HG03135 (cell line): ENCODE measurements around the gene COLEC12.

ENCODE experiments used
- ATAC-seq: cut with Tn5 transposase; IDR thresholded peaks from one replicate; pipeline ENCODE4 v1.9.1; 2021; ENCODE audit warnings: mild to moderate bottlenecking, moderate library complexity; ENCODE audit not compliant: unreplicated experiment

The COLEC12 gene

DNA sequence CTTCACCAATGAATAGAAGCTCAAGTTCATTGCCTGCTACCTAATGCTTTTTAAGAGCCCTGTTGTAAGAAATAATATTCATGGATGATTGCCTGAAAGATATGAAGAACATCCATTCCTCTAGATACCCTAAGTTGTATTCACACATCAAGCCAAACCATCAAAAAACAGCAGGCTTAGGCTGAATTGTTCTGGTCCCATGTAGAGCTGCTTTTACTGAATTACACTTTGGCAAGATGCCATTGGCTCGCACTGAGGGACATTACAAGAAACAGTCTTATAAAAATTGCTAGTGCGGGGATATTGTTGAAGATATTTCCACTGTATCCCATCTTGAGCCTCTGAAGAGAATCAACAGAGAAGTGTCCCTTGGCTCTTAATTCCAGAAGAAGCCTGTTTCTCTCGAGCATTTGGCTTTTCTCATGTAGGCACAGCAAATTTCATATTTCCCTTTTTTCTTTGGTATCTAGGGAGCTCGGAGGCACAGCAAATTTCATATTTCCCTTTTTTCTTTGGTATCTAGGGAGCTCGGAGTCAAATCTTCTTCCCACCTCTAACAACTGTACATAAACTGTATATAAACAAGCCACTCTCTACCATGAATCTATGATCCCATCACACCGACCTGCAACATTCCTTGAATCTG, 107.5 kb downstream of the COLEC12 start:
- no peak for ATAC-seq

DNA sequence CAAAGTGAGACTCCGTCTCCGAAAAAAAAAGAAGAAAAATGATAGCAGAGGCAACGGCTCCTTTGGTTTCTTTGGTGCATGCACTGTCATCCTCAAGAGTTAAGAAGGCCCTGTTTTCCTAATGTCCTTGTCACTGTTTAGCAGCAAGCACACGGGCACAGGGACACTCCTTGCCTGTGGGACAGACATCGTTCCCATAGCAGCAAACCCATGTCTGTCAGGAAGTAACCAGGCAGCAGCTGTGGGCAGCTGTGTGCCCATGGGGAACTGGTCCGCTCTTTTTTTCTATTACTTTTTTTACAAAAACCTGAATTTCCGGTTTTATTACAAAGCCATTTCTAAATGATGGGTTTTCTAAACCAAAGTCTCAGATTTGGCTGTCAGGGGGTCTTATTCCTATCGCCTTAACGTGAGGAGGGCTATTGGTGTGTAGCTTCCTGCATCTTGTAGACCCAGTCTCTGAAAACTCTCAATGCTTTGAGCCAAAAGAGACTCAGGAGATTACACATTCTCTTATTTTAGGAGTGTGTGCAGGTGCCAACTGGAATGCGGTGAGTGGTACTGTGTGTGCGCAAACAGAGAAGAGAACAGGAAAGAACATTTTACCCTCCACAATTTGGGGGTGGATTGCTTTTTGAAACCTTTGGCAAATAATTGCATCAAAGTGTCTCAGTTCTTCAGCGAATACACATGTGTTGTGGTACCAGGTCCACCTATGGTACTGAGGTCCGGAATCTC, 109.6 kb downstream of the COLEC12 start:
- no peak for ATAC-seq

DNA sequence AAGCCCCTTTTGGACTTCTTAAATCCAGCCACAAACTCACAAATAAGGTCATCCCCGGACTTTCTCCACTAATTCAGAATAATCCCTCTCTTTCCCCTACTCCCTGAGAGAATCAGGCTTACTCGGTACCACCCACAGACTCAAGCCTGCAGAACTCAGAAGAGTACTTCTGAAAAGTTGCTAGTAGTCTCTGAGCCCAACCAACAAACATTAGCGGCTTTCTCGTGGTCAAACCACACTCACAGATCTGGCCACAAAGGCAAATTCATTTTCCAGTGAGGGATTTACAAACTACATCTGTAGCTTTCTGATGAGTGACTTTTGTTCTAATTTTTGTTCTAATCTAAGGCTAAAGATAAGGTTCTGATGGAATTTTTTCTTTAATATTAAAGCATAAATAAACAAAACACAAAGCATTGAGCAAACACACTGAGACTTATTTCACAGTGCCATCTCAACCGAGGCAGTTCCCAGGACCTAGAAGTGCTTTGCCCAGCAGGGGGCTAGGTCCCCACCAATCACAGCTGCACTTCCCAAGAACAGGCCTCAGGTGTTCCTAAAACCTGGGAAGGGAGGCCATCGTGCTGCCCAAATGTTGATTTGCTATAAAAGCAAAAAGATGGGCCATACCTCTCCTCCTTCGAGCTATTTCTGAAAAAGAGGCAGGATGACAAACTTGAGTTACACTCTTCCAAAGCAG, 110.7 kb downstream of the COLEC12 start:
- no peak for ATAC-seq

DNA sequence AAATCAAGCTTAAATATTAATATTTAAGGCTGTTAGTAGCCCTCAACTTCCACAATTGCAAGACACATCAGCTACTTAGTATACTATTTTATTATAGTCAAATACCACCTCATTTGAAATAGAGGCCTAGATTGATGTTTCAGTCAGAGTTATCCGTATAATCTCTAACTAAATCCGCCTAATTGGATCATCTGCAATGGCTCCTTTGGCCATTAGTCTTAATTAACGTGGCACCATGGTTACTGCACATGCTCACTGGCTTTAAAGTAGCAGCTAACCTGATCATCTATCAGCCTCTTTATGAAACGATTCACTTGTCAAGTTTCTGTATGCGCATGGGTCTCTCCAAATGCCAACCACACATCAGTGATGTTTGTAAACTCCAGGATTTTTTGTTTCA, 112.3 kb downstream of the COLEC12 start:
- no peak for ATAC-seq

- no peak for ATAC-seq
Measured at GRCh38 chr18:386994-387393, 113.5 kb downstream of the COLEC12 start.

- ATAC-seq = no peak
Measured at GRCh38 chr18:384897-385296, 115.6 kb downstream of the COLEC12 start.

GRCh38 chr18:383135-383534, 117.4 kb downstream of the COLEC12 start:
- no peak for ATAC-seq

DNA sequence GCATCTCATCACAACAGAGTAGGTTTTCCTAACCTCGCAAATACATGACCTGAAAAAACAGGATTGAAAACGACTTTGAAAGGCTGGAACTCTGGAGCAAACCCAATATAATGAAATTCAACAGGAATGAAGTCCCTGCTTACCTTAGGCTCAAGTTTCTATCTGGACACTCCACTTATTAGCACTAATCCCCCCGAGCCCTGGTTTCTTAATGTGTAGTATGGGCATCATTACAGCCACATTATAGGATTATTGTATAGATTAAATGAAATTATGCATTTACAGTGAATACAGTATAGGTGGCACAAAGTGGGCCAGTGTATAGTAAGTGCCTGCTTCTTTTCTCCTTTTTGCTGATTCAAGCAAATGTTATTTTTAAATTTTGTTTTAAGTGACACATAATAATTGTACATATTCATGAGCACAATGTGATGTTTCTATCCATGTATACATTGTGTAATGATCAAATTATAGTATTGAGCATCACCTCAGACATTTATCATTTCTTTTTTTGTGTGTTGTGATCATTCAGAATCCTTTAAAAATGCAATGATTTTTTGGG, 118.0 kb downstream of the COLEC12 start:
- no peak for ATAC-seq

GRCh38 chr18:379681-380330, 120.7 kb downstream of the COLEC12 start:
- no peak for ATAC-seq

GRCh38 chr18:378079-378478, 122.4 kb downstream of the COLEC12 start:
- ATAC-seq = no peak

DNA sequence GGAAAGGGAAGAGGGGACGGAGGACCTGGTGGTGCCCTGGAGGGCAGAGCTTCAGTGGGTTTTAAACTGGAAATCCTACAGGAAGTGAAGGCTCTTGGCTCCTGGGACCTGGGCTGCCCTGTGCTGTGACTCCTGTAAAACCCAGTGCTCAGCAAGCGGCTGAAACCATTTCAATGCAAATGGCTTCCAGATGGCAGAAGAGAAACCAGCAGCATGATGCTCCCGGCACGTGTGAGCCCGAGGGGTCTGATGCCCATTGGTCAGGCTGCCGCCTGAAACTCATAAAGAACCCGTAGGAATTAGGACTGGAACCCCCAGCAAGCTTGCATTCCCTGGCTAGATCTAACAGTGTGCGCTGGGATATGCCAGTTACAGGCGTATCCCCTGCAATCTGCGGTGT, 123.4 kb downstream of the COLEC12 start:
- ATAC-seq = no peak

DNA sequence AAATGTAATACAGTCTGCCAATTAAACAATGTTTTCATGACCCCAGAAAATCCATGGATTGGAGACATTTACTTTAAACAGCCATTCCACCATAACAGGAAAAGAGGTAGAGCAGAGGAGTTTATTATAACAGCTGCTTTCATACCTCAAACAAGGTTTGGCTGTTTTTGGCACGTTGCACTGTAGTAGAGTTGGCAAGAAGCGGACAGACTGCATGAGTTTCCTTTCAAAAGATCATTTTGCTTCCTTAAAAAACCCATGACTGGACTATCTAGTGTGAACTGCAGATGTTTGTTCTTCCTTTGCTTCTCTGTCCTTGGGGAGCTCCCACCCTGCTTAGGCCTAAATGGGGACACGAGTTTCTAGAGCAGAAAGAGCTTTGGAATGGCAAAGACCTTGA, 124.2 kb downstream of the COLEC12 start:
- no peak for ATAC-seq

DNA sequence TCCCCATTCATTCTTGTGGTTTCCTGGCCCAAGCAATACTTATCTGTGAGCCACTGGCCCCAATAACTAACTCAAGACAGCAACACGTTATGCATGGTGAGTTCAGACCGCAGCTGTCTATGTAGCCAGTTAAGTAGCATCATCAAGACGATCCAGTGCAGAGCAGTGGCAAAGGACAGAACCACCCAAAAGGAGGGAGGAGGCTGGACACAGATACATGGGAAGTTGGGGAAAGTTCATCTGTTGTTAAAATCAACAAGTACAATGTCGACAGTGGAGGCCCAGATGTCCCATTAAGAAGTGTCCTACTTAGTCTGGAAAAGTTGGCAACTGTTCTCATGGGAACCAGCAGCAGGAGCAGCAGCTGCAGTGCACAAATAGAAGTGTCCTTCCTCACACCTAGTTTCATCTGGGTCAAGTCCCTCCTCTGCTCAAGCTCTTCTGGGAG, 125.8 kb downstream of the COLEC12 start:
- peak; percentile 86 for ATAC-seq

DNA sequence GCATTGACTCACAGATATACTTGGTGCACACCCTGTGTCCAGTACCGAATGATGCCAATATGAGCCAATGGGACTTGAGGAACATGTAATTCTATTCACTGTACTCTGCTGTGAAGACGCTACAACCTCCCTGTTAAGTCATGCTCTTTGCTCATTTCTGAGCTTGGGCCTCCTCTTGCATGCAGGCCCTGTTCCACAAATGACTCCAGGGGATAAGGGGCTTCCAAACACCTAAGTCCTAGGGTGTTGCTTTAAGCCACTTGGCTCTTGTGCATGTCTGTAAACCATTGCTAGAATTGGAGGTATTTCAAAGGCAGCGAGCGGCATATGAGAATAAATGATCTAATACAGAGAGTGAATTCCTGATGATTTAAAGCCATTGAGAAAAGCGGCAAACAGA, 126.7 kb downstream of the COLEC12 start:
- ATAC-seq = no peak

DNA sequence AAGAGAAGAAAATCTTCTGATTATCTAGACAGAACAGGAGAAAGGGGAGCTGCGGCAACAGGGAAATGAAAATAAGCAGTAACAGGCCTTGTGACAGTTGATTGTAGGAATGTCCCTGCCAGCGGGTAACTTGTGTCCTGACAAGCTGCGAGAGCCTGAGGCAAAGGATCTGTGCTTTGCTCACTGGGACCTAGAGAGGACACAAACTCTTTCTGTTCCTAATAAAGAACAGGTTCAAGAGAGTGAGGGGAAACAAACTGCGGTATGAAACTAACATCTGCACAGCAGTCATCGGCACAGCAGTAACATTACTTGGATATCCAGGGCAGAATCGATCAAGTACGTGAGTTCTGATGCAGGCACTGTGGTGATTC, 128.9 kb downstream of the COLEC12 start:
- ATAC-seq = no peak

DNA sequence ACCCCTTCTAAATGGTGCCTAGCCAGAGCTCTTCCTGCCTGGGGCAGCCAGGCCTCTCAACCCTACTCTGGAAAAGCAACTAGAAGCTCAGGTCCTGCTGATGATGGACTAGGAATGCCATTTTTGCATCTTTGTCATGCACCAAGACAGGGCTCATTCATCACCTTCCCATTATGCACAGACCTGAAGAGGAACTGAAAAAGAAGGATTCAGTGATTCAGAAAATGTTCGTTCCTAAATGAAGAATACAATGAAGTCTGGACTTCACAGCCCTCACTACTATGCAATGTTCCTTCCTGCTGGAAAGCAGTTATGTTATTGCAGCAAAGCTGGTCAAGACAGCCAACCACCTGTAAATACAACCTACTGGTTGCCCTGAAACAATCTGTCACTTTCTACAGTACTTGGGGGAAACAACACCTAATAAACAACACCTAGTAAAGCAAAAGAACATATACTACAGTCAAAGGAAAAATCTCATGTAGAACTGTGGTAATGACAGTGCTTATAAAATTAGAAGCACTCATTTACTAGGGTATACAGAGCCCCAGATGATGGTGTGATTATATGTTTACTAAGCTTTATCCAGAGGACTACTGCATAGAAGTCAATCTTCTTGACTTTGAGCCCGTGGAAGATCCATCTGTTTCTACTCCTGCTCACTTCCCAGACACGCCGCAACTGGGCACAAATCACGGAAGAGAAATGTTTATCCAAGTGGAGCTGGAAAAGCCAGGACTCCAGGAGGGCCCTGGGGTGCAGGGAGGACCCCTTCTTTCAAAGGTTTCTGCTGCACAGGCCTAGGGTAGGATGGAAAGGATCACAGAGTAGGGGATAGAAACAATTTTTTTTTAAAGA, 129.5 kb downstream of the COLEC12 start:
- ATAC-seq = no peak

DNA sequence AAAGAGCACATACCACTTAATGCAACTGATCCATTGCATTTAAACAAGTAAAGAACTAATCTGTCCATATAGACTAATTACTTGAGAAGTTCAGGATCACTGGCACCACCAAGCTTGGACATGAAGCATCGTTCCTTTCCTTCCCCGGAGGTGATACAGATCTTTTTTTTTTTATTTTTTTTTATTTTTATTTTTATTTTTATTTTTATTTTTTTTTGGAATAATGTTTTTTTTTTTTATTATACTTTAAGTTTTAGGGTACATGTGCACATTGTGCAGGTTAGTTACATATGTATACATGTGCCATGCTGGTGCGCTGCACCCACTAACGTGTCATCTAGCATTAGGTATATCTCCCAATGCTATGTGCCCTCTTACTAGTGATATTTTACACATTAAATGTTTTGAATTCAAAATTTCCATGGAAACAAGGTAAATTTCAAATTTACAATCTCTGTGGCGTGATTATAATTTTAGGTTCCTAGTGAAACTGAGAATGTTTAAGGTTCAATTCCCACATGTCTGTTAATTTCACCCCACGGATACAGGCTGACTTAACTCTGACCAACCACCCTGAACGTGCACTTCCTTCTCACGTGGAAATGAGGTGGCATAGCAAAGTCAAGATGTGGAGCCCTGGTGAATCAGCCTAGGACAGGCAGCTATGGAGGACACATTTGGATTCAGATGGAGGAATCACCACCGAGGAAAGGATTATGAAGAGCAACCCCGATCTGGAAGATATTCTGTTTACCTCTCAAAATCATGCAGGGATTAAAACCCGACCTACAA, 131.1 kb downstream of the COLEC12 start:
- ATAC-seq = no peak

DNA sequence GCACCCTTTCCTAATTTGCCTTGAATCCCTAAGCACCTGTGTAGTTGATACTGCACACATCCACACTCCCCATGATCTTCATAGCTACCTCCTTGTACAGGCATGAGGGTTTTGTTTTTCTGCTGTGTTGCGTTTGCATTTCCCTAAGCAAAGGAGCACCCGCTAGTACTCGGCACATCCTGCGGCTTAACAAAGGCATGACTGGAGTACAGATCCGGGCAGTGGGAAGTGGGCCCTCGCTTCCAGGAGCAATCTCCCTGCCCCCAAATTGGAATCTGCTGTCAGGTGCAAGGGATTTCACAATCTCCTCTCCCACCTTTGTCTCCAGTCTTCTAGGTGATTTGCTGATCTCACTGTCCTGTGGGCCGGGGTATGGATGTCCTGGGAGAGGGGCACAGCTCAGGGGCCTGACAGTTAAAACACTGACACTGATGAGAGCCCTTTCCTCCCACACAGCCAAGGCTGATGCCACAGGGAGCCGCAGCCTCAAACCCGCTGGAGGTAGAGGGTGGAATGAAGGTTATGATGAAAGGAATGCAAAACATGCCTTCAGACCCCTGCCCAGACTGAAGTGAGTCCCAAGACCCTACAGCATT, 133.9 kb downstream of the COLEC12 start:
- ATAC-seq = no peak

GRCh38 chr18:365651-366050, 134.8 kb downstream of the COLEC12 start:
- ATAC-seq = no peak
